Neural cell (in vitro differentiated cells): ENCODE results near the gene NCS1. TPM values are rescaled to one million over a fixed set of nuclear protein-coding genes. Genes with fewer than 3 reads are reported as not detected.

Experiments used
- H2AFZ ChIP-seq: fragments of 200-600, 300-800 bp; sonication (generic), shearing (Covaris generic); 2 replicates; pipeline ENCODE4 v1.6.0; 2014; ENCODE audit warnings: low read depth, mild to moderate bottlenecking, antibody characterized with exemption, low read length, moderate library complexity
- H3F3A ChIP-seq: fragments of 200-600 bp; shearing (Covaris generic); 2 replicates; pipeline ENCODE4 v1.6.1; 2016; ENCODE audit warnings: mild to moderate bottlenecking, moderate library complexity, mixed read lengths, antibody characterized with exemption, low read length; ENCODE audit not compliant: insufficient read depth, poor library complexity, severe bottlenecking
- H3K27ac ChIP-seq: fragments of 200-600, 300-800 bp; sonication (generic), shearing (Covaris generic); 2 replicates; pipeline ENCODE4 v1.5.1; 2014; ENCODE audit warnings: mild to moderate bottlenecking, low read length, moderate library complexity
- H3K27me3 ChIP-seq: fragments of 300-800, 200-600 bp; sonication (generic), shearing (Covaris generic); 2 replicates; pipeline ENCODE4 v1.6.0; 2014; ENCODE audit warnings: mild to moderate bottlenecking, low read depth, low read length, moderate library complexity; ENCODE audit not compliant: insufficient read depth
- H3K36me3 ChIP-seq: fragments of 300-800, 200-600 bp; sonication (generic), shearing (Covaris generic); 2 replicates; pipeline ENCODE4 v1.5.1; 2014; ENCODE audit warnings: mild to moderate bottlenecking, antibody characterized with exemption, low read length, moderate library complexity; ENCODE audit not compliant: insufficient read depth
- H3K4me2 ChIP-seq: fragments of 300-800, 200-600 bp; sonication (generic), shearing (Covaris generic); 2 replicates; pipeline ENCODE4 v1.6.0; 2014; ENCODE audit warnings: mild to moderate bottlenecking, low read length
- H3K4me3 ChIP-seq: fragments of 300-800, 200-600 bp; sonication (generic), shearing (Covaris generic); 2 replicates; pipeline ENCODE4 v1.5.1; 2014; ENCODE audit warnings: mild to moderate bottlenecking, low read length, moderate library complexity
- H3K79me2 ChIP-seq: fragments of 200-600 bp; shearing (Covaris generic); replicated peaks from 2 replicates; pipeline ENCODE4 v1.6.0; 2014; ENCODE audit warnings: mild to moderate bottlenecking, low read length, moderate library complexity; ENCODE audit not compliant: insufficient read depth
- H3K9ac ChIP-seq: fragments of 300-800, 200-600 bp; sonication (generic), shearing (Covaris generic); 2 replicates; pipeline ENCODE4 v1.6.1; 2016; ENCODE audit warnings: mild to moderate bottlenecking, low read length, mixed read lengths
- H3K9me2 ChIP-seq: fragments of 200-600 bp; shearing (Covaris generic); 2 replicates; pipeline ENCODE4 v1.6.1; 2016; ENCODE audit warnings: mild to moderate bottlenecking, low read length, mixed read lengths; ENCODE audit not compliant: insufficient read depth
- H3K9me3 ChIP-seq: fragments of 200-600, 300-800 bp; sonication (generic), shearing (Covaris generic); 2 replicates; pipeline ENCODE4 v1.6.1; 2016; ENCODE audit warnings: mild to moderate bottlenecking, mixed run types, low read length, moderate library complexity, mixed read lengths
- H4K20me1 ChIP-seq: fragments of 200-600 bp; shearing (Covaris generic); 2 replicates; pipeline ENCODE4 v1.6.1; 2016; ENCODE audit warnings: mild to moderate bottlenecking, mixed run types; ENCODE audit not compliant: insufficient read depth
- CTCF ChIP-seq: fragments of 450-650 bp; IDR thresholded peaks from 2 replicates; pipeline ENCODE4 v1.5.1; 2014; ENCODE audit warnings: antibody characterized with exemption, mild to moderate bottlenecking, moderate library complexity; ENCODE audit not compliant: poor library complexity, severe bottlenecking
- EP300 ChIP-seq: fragments of 450-650 bp; conservative IDR thresholded peaks from 2 replicates; pipeline ENCODE4 v1.6.1; 2014; ENCODE audit warnings: antibody characterized with exemption, mild to moderate bottlenecking, moderate library complexity; ENCODE audit not compliant: poor library complexity, severe bottlenecking
- EZH2 ChIP-seq: fragments of 200-600, 300-800 bp; shearing (Covaris generic), sonication (generic); IDR thresholded peaks from 2 replicates; pipeline ENCODE4 v1.6.1; 2014; ENCODE audit warnings: antibody characterized with exemption, low read length, borderline replicate concordance, mild to moderate bottlenecking; ENCODE audit not compliant: insufficient read depth, poor library complexity, severe bottlenecking
- MXI1 ChIP-seq: fragments of 450-650 bp; conservative IDR thresholded peaks from 2 replicates; pipeline ENCODE4 v1.6.1; 2014; ENCODE audit warnings: antibody characterized with exemption, mild to moderate bottlenecking; ENCODE audit not compliant: poor library complexity, severe bottlenecking
- POLR2AphosphoS5 ChIP-seq: IDR thresholded peaks from 2 replicates; pipeline ENCODE4 v1.6.1; 2012
- RAD21 ChIP-seq: fragments of 450-650 bp; conservative IDR thresholded peaks from 2 replicates; pipeline ENCODE4 v1.6.1; 2014; ENCODE audit warnings: antibody characterized with exemption, mild to moderate bottlenecking, moderate library complexity
- REST ChIP-seq: IDR thresholded peaks from 2 replicates; pipeline ENCODE4 v1.6.1; 2012; ENCODE audit warnings: borderline replicate concordance
- SMC3 ChIP-seq: fragments of 450-650 bp; conservative IDR thresholded peaks from 2 replicates; pipeline ENCODE4 v1.6.1; 2014; ENCODE audit warnings: antibody characterized with exemption, mild to moderate bottlenecking, moderate library complexity; ENCODE audit not compliant: poor library complexity
- TAF1 ChIP-seq: IDR thresholded peaks from 2 replicates; pipeline ENCODE4 v1.6.1; 2012; ENCODE audit warnings: low read depth
- polyA plus RNA-seq: library from polyadenylated mRNA; depleted of rRNA; stranded (reverse); fragments of >200 nt; gene quantifications from 2 replicates; pipeline ENCODE4 v1.2.3, GENCODE V29; 2014

NCS1 gene
- polyA plus RNA-seq, 1 donor from 2014 or later: 73.3 TPM

DNA sequence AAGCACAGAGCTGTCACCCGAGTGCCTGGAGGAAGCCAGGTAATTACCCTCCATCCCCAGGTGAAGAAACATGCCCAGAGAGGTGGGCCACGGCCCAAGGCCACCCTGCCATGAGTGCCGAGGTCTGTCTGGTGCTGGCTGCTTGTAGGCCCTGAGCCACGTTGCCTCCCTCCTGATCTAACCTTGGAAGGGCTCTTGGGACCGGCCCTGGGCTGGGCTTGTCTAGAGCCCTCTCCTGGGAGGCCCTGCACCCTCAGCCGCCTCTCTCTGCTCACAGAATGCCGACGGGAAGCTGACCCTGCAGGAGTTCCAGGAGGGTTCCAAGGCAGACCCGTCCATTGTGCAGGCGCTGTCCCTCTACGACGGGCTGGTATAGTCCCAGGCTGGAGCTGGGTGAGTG is 53.9 kb downstream of the NCS1 start:
- H3K9ac ChIP-seq: no peak overlapping the region
- no peaks in the 10 kb centered on the region for H3K79me2 ChIP-seq
- H3K27ac ChIP-seq: no peak overlapping the region
- H3K9me2 ChIP-seq: no peaks in the 10 kb centered on the region
- H3F3A ChIP-seq: no peaks in the 10 kb centered on the region
- no peaks in the 10 kb centered on the region for H4K20me1 ChIP-seq
- peaks cover 9% of the 10 kb centered on the region for H3K36me3 ChIP-seq
- no peak overlapping the region for H3K4me2 ChIP-seq
- no peak overlapping the region for H2AFZ ChIP-seq
- H3K27me3 ChIP-seq: no peaks in the 10 kb centered on the region
- TF ChIP-seq REST: no peak
- TF ChIP-seq SMC3: no peak
- no peak for TF ChIP-seq TAF1
- TF ChIP-seq EZH2: no peak
- no peak for TF ChIP-seq EP300
- TF ChIP-seq CTCF: no peak
- TF ChIP-seq MXI1: no peak
- no peak for TF ChIP-seq RAD21
- TF ChIP-seq POLR2AphosphoS5: no peak
- no peak overlapping the region for H3K4me3 ChIP-seq
- peaks cover 6% of the 10 kb centered on the region for H3K9me3 ChIP-seq

GRCh38 chr9:130227833-130228232 is 55.6 kb downstream of the NCS1 start:
- H3K4me2 ChIP-seq: no peak overlapping the region
- H3K27me3 ChIP-seq: no peaks in the 10 kb centered on the region
- H3K79me2 ChIP-seq: no peaks in the 10 kb centered on the region
- no peak overlapping the region for H3K9ac ChIP-seq
- peaks cover 6% of the 10 kb centered on the region for H3K9me3 ChIP-seq
- TF ChIP-seq TAF1 (no peak), POLR2AphosphoS5 (no peak), CTCF (no peak), MXI1 (no peak)
- no peak overlapping the region for H3K4me3 ChIP-seq
- no peaks in the 10 kb centered on the region for H3F3A ChIP-seq
- peaks cover 9% of the 10 kb centered on the region for H3K36me3 ChIP-seq
- H3K9me2 ChIP-seq: no peaks in the 10 kb centered on the region
- H2AFZ ChIP-seq: no peak overlapping the region
- no peaks in the 10 kb centered on the region for H4K20me1 ChIP-seq
- no peak overlapping the region for H3K27ac ChIP-seq
